Mucosa of stomach (tissue), 1 donor: ENCODE measurements around the gene CD3E.

Experiments
- H3K27me3 ChIP-seq: one replicate; pipeline ENCODE4 v1.7.0; 2013; ENCODE audit warnings: mild to moderate bottlenecking, low read length; ENCODE audit not compliant: control insufficient read depth, insufficient read depth
- H3K36me3 ChIP-seq: one replicate; pipeline ENCODE4 v1.7.0; 2013; ENCODE audit warnings: low read length; ENCODE audit not compliant: control insufficient read depth, insufficient read depth
- H3K4me1 ChIP-seq: one replicate; pipeline ENCODE4 v1.7.0; 2013; ENCODE audit warnings: mild to moderate bottlenecking, low read length; ENCODE audit not compliant: control insufficient read depth, insufficient read depth
- H3K4me3 ChIP-seq: one replicate; pipeline ENCODE4 v1.7.0; 2013; ENCODE audit warnings: low read length
- H3K9ac ChIP-seq: one replicate; pipeline ENCODE4 v1.7.0; 2013; ENCODE audit warnings: mild to moderate bottlenecking, low read length, moderate library complexity
- H3K9me3 ChIP-seq: one replicate; pipeline ENCODE4 v1.7.0; 2013; ENCODE audit warnings: mild to moderate bottlenecking, low read length, moderate library complexity; ENCODE audit not compliant: control insufficient read depth
- donor health status: Pancreatic carcinoma.

CD3E gene

DNA sequence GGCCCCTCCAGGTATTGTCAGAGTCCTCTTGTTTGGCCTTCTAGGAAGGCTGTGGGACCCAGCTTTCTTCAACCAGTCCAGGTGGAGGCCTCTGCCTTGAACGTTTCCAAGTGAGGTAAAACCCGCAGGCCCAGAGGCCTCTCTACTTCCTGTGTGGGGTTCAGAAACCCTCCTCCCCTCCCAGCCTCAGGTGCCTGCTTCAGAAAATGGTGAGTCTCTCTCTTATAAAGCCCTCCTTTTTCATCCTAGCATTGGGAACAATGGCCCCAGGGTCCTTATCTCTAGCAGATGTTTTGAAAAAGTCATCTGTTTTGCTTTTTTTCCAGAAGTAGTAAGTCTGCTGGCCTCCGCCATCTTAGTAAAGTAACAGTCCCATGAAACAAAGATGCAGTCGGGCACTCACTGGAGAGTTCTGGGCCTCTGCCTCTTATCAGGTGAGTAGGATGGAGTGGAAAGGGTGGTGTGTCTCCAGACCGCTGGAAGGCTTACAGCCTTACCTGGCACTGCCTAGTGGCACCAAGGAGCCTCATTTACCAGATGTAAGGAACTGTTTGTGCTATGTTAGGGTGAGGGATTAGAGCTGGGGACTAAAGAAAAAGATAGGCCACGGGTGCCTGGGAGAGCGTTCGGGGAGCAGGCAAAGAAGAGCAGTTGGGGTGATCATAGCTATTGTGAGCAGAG, at the start of gene CD3E:
TSS of gene CD3E (plus strand) at position 163 of the 681 bp plus-strand sequence. CDS start at position 386, 223 bp downstream.
- no peaks in the 10 kb centered on the region for H3K4me1 ChIP-seq
- no peaks in the 10 kb centered on the region for H3K9me3 ChIP-seq
- H3K9ac ChIP-seq = no peak within 1 kb of the TSS
- H3K36me3 ChIP-seq = no peaks in the 10 kb centered on the region
- no peak within 1 kb of the TSS for H3K4me3 ChIP-seq
- no peaks in the 10 kb centered on the region for H3K27me3 ChIP-seq

DNA sequence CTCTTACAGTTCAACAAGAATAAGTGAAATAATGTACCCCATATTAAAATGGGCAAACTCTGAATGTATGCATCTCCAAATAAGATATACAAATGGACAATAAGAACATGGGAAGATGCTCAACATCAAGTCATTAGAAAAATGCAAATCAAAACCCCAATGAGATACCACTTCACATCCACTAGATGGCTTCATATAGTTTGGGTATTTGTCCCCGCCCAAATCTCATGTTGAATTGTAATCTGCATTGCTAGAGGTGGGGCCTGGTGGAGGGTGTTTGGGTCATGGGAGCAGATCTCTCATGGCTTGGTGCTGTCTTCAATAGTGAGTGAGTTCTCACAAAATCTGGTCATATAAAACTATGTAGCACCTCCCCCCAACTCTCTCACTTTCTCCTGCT, 46.1 kb upstream of the CD3E start:
- H3K4me1 ChIP-seq = peaks cover 15% of the 10 kb centered on the region
- H3K9me3 ChIP-seq = no peaks in the 10 kb centered on the region
- H3K9ac ChIP-seq = no peak overlapping the region
- no peaks in the 10 kb centered on the region for H3K27me3 ChIP-seq
- H3K36me3 ChIP-seq = no peaks in the 10 kb centered on the region
- no peak overlapping the region for H3K4me3 ChIP-seq

DNA sequence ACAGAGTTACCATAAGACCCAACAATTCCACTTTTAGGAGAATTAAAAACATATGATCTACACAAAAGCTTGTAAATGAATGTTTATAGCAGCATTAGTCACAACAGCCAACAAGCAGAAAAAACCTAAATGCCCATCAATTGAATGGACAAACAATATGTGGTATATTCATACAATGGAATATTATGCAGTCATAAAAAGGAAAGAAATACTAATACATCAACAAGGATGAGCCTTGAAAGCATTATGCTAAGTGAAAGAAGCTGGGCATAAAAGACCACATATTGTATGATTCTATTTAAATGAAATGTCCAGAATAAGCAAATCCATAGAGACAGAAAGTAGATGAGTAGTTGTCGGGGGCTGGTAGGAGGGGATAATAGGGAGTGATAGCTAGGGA, 45.4 kb upstream of the CD3E start:
- Histone ChIP-seq H3K9me3 (no peaks in the 10 kb centered on the region), H3K36me3 (no peaks in the 10 kb centered on the region), H3K9ac (no peak overlapping the region), H3K4me1 (peaks cover 15% of the 10 kb centered on the region), H3K27me3 (no peaks in the 10 kb centered on the region), H3K4me3 (no peak overlapping the region)

DNA sequence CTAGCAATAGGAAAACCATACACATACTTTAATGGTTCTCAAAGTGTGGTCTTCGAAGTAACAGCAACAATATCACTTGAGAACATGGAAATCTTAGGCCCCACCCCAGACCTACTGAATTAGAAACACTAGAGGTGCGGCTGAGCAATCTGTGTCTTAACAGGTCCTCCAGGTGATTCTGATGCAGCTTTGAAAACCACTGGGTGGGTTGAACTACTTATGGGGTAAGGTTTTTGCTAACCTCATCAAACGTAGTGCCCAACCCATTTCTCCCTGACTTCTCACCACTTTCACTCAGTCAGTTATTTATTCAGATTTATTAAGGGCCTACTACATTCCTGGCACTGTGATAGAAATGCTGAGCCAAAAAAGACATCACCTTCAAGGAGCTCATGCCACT, 44.2 kb upstream of the CD3E start:
- Histone ChIP-seq H3K9ac (no peak overlapping the region), H3K4me3 (no peak overlapping the region), H3K4me1 (peaks cover 23% of the 10 kb centered on the region), H3K27me3 (no peaks in the 10 kb centered on the region), H3K9me3 (no peaks in the 10 kb centered on the region), H3K36me3 (no peaks in the 10 kb centered on the region)

DNA sequence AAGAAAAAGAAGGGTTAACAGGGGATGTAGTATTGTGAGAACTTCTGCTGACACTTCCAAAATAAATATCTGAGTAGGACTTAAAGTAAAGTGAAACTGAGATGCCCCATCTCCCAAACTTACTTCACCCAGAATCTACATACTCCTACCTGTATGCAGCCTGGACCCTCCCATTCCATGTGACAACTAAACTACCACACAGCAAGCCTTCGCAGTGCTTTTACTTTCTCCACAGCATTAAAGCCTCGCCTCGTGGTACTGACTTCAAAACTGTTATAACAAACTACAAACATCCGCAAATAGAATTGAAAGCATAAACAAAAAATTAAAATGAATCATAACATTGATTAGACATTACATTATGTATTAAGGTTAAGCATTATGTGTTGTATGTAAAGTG, 41.4 kb upstream of the CD3E start:
- Histone ChIP-seq H3K4me3 (peak overlapping the region; percentile 66), H3K36me3 (no peaks in the 10 kb centered on the region), H3K27me3 (no peaks in the 10 kb centered on the region), H3K9ac (peak overlapping the region; percentile 67), H3K9me3 (no peaks in the 10 kb centered on the region), H3K4me1 (peaks cover 36% of the 10 kb centered on the region)

DNA sequence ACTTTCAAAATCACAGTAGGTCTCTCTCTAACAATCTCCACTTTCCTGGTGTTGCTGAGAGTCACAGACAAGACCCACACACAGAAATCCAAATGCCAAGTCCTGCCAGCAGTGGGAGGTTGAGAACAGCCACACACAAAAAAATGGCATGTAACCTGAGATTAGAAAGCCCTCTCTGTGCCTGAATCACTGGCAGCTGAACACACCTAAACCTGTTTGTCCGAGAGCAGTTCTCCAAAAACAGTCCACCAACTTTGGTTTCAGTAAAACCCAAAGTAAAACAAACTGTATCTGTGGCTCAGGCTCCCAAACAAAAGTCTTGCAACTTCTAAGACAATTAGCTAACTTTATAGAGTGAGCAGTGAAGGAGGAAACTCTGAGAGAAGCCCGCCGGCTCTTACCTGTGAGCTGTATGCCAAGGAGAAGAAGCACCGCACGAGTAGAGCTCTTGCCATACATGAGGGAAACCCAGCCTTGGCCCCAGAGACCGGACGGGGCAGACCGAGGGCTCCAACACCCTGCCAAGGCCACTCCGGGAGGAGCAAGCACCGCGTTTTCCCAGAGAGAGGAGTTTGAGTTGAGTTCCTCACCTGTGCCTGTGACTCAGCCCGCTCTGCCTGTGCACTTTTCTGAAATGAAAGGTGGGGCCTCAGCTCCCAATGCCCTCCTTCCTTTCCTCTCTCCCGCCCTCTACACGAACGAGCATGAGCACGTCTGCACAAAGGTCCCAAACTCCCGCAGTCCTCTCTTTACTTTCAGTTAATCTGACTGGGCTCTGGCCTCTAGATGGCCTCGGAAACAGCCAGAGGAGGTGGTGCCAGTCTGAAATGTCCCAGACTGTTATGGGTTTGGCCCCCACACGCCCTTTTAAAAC, 40.6 kb upstream of the CD3E start, which contains the start of gene MPZL2:
TSS of gene MPZL2 (minus strand) at position 603 of the 874 bp plus-strand sequence. CDS start at position 459, 144 bp downstream.
- Histone ChIP-seq H3K9ac (peak within 1 kb of the TSS; percentile 67), H3K9me3 (no peaks in the 10 kb centered on the region), H3K4me3 (peak within 1 kb of the TSS; percentile 66), H3K36me3 (no peaks in the 10 kb centered on the region), H3K27me3 (no peaks in the 10 kb centered on the region), H3K4me1 (peaks cover 36% of the 10 kb centered on the region)

DNA sequence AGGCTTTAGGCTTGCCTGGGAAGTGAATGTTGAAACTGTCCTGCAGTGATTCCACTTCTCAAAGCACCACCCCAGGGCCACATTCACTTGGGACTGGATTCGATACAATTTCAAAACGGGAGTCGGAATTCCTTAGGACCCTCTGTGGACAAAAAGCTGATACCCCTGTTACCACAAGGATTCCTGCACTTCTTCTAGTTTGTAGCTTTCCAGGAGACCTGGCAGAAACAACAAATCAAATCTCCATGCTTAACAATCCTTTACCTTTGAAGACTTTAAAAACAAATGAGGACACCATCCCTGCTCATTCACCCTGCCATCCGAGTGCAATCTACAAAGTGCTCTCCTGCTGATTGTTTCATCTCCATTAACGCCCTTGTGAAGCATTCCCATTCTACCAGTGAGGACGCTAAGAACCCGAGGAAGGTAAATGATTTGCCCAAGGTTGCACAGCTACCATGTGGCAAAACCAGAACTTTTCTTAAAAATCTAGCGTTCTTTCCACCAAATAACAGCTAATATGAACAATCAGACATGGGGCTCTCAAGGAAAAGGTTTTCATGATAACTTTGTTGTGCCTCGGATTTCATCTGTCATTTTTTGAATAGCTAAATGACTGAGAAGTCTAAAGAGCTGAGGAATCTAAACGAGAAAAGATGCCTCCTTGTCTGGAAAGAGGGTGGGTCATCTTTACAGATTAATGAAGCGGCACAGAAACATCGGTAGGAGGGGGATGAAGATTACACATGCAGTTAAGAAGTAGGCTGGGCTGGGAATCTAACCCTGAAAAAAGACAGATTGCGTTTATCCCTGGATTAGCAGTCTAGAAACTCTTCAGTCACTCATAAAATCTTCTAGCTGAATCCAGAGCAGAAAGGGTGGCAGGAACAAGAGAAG, 39.7 kb upstream of the CD3E start:
- Histone ChIP-seq H3K4me3 (peak overlapping the region; percentile 66), H3K9me3 (no peaks in the 10 kb centered on the region), H3K9ac (peak overlapping the region; percentile 67), H3K36me3 (no peaks in the 10 kb centered on the region), H3K4me1 (peaks cover 36% of the 10 kb centered on the region), H3K27me3 (no peaks in the 10 kb centered on the region)

DNA sequence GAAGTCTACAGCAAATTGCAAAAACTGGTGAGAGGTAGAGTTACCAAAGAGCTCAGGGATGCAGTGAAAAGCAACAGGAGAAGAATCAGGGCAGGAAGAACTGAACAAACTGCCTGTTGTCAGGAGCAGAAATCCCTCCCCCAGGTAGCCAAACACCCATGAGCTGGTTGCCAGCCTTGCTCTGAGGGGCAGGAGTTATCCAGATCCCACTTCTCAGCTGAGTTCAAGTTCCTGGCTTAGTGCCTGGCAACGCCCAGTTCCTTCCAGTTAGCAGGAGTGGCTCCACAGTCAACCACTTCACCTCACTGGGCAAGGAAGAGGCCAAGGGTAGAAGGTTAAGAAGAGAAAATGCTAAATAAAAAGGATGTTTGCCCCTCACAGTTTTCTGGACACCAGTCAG, 38.6 kb upstream of the CD3E start:
- H3K4me3 ChIP-seq = no peak overlapping the region
- peaks cover 36% of the 10 kb centered on the region for H3K4me1 ChIP-seq
- peak overlapping the region; percentile 67 for H3K9ac ChIP-seq
- no peaks in the 10 kb centered on the region for H3K27me3 ChIP-seq
- no peaks in the 10 kb centered on the region for H3K9me3 ChIP-seq
- no peaks in the 10 kb centered on the region for H3K36me3 ChIP-seq

DNA sequence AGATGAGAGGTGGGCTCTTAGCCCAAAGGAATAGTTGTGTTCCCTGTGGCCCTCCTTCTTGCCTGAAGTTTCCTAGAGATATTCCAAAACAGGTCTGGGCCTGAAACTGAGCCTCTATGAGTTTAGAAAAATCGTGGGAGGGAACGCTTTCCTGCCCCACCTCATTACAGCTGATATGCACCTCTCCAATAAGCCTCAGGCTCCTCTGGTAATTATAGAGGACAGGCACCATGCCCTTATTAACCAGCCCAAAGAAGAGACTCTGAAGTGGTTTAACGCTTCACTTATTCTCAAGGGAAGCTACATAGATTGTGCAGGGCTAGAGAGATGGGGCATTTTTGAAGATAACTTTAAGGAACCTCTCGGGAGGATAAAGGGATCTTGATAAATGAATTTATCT, 37.0 kb upstream of the CD3E start:
- H3K4me3 ChIP-seq = no peak overlapping the region
- no peaks in the 10 kb centered on the region for H3K27me3 ChIP-seq
- H3K4me1 ChIP-seq = peaks cover 38% of the 10 kb centered on the region
- no peak overlapping the region for H3K9ac ChIP-seq
- H3K9me3 ChIP-seq = no peaks in the 10 kb centered on the region
- no peaks in the 10 kb centered on the region for H3K36me3 ChIP-seq

DNA sequence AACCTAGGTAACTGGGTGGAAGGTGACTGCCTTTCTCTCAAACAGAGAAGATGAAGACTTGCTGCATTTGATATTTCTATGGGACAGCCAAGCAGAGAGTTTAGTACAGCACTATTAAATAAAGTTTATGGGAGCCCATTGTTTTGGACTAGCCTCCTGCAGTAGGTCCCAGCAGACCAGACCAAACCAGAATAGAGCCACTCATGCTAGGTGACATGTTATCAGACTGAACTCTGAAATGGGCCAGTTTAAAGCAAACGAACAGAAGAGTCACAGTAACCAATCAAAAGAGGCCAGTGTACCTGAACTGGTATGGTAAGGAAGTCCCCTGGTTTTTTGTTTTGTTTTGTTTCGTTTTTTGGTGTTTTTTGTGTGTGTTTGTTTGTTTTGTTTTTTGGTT, 32.5 kb upstream of the CD3E start:
- no peak overlapping the region for H3K4me3 ChIP-seq
- H3K36me3 ChIP-seq = no peaks in the 10 kb centered on the region
- H3K4me1 ChIP-seq = peaks cover 26% of the 10 kb centered on the region
- no peaks in the 10 kb centered on the region for H3K27me3 ChIP-seq
- no peak overlapping the region for H3K9ac ChIP-seq
- H3K9me3 ChIP-seq = no peaks in the 10 kb centered on the region

DNA sequence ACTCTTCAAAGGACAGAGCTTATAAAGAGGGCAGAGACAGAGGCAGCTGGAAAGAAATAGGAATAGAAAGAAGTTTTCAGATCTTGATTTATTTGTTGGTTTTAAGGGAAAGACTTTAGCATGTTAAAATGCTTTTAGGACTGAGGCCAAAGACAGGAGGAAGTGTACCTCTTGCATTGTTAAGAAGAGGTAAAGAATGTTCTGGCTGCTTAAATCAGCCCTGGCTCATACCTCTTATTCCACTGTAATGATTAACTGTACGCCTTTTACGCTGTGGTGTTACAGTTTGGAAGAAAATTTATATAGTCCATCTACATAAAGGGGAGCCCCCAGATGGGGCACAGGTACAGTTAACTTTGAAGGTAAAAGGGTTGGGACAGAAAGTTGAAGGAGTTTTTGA, 30.3 kb upstream of the CD3E start:
- no peak overlapping the region for H3K9ac ChIP-seq
- no peak overlapping the region for H3K4me3 ChIP-seq
- H3K36me3 ChIP-seq = no peaks in the 10 kb centered on the region
- no peaks in the 10 kb centered on the region for H3K9me3 ChIP-seq
- H3K4me1 ChIP-seq = peaks cover 33% of the 10 kb centered on the region
- H3K27me3 ChIP-seq = no peaks in the 10 kb centered on the region
